Mesenchymal stem cell (in vitro differentiated cells and primary cell): ENCODE measurements around the gene ARFGAP2.
A peak's percentile ranks its signal among the peaks of the same experiment; 100 is the strongest.

Experiments
- DNase-seq: peaks from one replicate; pipeline ENCODE4 v3.0.0-alpha.2; 2013
- H2AFZ ChIP-seq: one replicate; pipeline ENCODE4 v1.6.1; 2013; ENCODE audit warnings: low read depth, mild to moderate bottlenecking, control low read depth, inconsistent platforms, low read length, moderate library complexity
- H2AK5ac ChIP-seq: 2 replicates; pipeline ENCODE4 v1.6.1; 2013; ENCODE audit warnings: low read length, moderate library complexity, mild to moderate bottlenecking, inconsistent platforms; ENCODE audit not compliant: severe bottlenecking
- H2BK120ac ChIP-seq: one replicate; pipeline ENCODE4 v1.6.1; 2013; ENCODE audit warnings: low read depth, mild to moderate bottlenecking, inconsistent platforms, low read length, moderate library complexity
- H2BK12ac ChIP-seq, 2 experiments: one replicate each; pipeline ENCODE4 v1.6.1; 2013; ENCODE audit warnings: inconsistent platforms in 2 of 2, low read length in 2 of 2, mild to moderate bottlenecking in 2 of 2, moderate library complexity in 2 of 2, control low read depth in 1 of 2
- H2BK15ac ChIP-seq: one replicate; pipeline ENCODE4 v1.6.1; 2013; ENCODE audit warnings: mild to moderate bottlenecking, low read depth, inconsistent platforms; ENCODE audit not compliant: poor library complexity, severe bottlenecking
- H2BK5ac ChIP-seq: 2 replicates; pipeline ENCODE4 v1.6.1; 2013; ENCODE audit warnings: low read depth, mild to moderate bottlenecking, low read length, control low read depth, inconsistent platforms; ENCODE audit not compliant: poor library complexity, severe bottlenecking
- H3K14ac ChIP-seq, 2 experiments: one replicate each; pipeline ENCODE4 v1.6.1; 2013; ENCODE audit warnings: inconsistent platforms in 2 of 2, low read length in 2 of 2, control low read depth in 1 of 2, mild to moderate bottlenecking in 1 of 2, moderate library complexity in 1 of 2
- H3K18ac ChIP-seq, 2 experiments: one replicate each; pipeline ENCODE4 v1.6.1; 2013; ENCODE audit warnings: inconsistent platforms in 2 of 2, low read length in 2 of 2, control low read depth in 1 of 2, low read depth in 1 of 2, mild to moderate bottlenecking in 1 of 2
- H3K23ac ChIP-seq, 2 experiments: one replicate each; pipeline ENCODE4 v1.6.1; 2013; ENCODE audit warnings: inconsistent platforms in 2 of 2, low read length in 2 of 2, mild to moderate bottlenecking in 2 of 2, moderate library complexity in 2 of 2, control low read depth in 1 of 2
- H3K27ac ChIP-seq: 2 replicates; pipeline ENCODE4 v1.5.1; 2013; ENCODE audit warnings: mild to moderate bottlenecking, moderate library complexity, low read length, control low read depth, inconsistent platforms; ENCODE audit not compliant: poor library complexity, severe bottlenecking
- H3K27me3 ChIP-seq, 2 experiments: 2 replicates each; pipeline versions ENCODE4 v1.6.1 to v1.7.0; 2013; ENCODE audit warnings: low read length in 2 of 2, mild to moderate bottlenecking in 2 of 2, moderate library complexity in 2 of 2, control low read depth in 1 of 2, inconsistent platforms in 1 of 2; ENCODE audit not compliant: control insufficient read depth in 1 of 2, insufficient read depth in 1 of 2
- H3K36me3 ChIP-seq, 2 experiments: 2 replicates each; pipeline versions ENCODE4 v1.6.1 to v1.7.0; 2013; ENCODE audit warnings: low read length in 2 of 2, control low read depth in 1 of 2, inconsistent platforms in 1 of 2, low read depth in 1 of 2, mild to moderate bottlenecking in 1 of 2; ENCODE audit not compliant: insufficient read depth in 2 of 2, control insufficient read depth in 1 of 2
- H3K4ac ChIP-seq, 2 experiments: one replicate each; pipeline ENCODE4 v1.6.1; 2013; ENCODE audit warnings: inconsistent platforms in 2 of 2, low read length in 2 of 2, mild to moderate bottlenecking in 2 of 2, moderate library complexity in 2 of 2, control low read depth in 1 of 2, low read depth in 1 of 2
- H3K4me1 ChIP-seq: 2 replicates; pipeline ENCODE4 v1.6.1; 2013; ENCODE audit warnings: low read depth, low read length, control low read depth; ENCODE audit not compliant: control insufficient read depth, insufficient read depth
- H3K4me2 ChIP-seq: 2 replicates; pipeline ENCODE4 v1.6.1; 2013; ENCODE audit warnings: low read length, mild to moderate bottlenecking, inconsistent platforms; ENCODE audit not compliant: poor library complexity, severe bottlenecking
- H3K4me3 ChIP-seq, 2 experiments: 2 replicates each; pipeline versions ENCODE4 v1.5.1 to v1.7.0; 2013; ENCODE audit warnings: low read length in 2 of 2, mild to moderate bottlenecking in 2 of 2, control low read depth in 1 of 2, low read depth in 1 of 2; ENCODE audit not compliant: insufficient read depth in 1 of 2
- H3K79me1 ChIP-seq: replicated peaks from 2 replicates; pipeline ENCODE4 v1.6.1; 2013; ENCODE audit warnings: mild to moderate bottlenecking, control low read depth, low read length, inconsistent platforms; ENCODE audit not compliant: poor library complexity, severe bottlenecking
- H3K9ac ChIP-seq: 2 replicates; pipeline ENCODE4 v1.7.0; 2013; ENCODE audit warnings: mild to moderate bottlenecking, low read length, moderate library complexity
- H3K9me3 ChIP-seq: 2 replicates; pipeline ENCODE4 v1.7.0; 2013; ENCODE audit warnings: mild to moderate bottlenecking, low read length; ENCODE audit not compliant: control insufficient read depth
- H4K8ac ChIP-seq: one replicate; pipeline ENCODE4 v1.6.1; 2013; ENCODE audit warnings: inconsistent platforms, mild to moderate bottlenecking, low read length, moderate library complexity
- H4K91ac ChIP-seq: one replicate; pipeline ENCODE4 v1.6.1; 2013; ENCODE audit warnings: mild to moderate bottlenecking, low read length, inconsistent platforms
- WGBS: methylation state at CpG from one replicate; pipeline ENCODE4 v1.1.7; 2013; ENCODE audit warnings: mixed read lengths; 5-methylcytosine and 5-hydroxymethylcytosine counted together

Gene ARFGAP2

GRCh38 chr11:47180006-47180787 lies 3.5 kb upstream of the ARFGAP2 start:
- Histone ChIP-seq H3K9me3 (no peaks in the 10 kb centered on the region), H3K9ac (no peak overlapping the region), H2BK120ac (no peak overlapping the region), H2AK5ac (no peak overlapping the region), H2BK5ac (no peak overlapping the region), H3K27ac (no peak overlapping the region), H2BK15ac (no peak overlapping the region), H2BK12ac (no peak overlapping the region), H2AFZ (no peak overlapping the region), H4K91ac (no peak overlapping the region), H3K4me1 (peaks cover 22% of the 10 kb centered on the region), H4K8ac (no peak overlapping the region), H3K18ac (no peak overlapping the region), H3K27me3 (no peaks in the 10 kb centered on the region), H3K23ac (no peak overlapping the region), H3K4me2 (no peak overlapping the region), H3K79me1 (peaks cover 27% of the 10 kb centered on the region), H3K14ac (no peak overlapping the region), H3K36me3 (peaks cover 18 to 59% of the 10 kb centered on the region in 2 experiments), H3K4me3 (no peak overlapping the region), H3K4ac (no peak overlapping the region)
- WGBS, result 96% methylated on average over 35 of the region's 35 CpGs
- no peak for DNase-seq

- peak overlapping the region; percentile 76 for H2BK15ac ChIP-seq
- H3K27me3 ChIP-seq, result no peaks in the 10 kb centered on the region
- H2AFZ ChIP-seq, result no peak overlapping the region
- peaks cover 27% of the 10 kb centered on the region for H3K79me1 ChIP-seq
- H3K4me1 ChIP-seq, result peaks cover 19% of the 10 kb centered on the region
- no peak overlapping the region for H3K9ac ChIP-seq
- no peak overlapping the region for H4K8ac ChIP-seq
- no peak overlapping the region for H3K4me2 ChIP-seq
- H3K14ac ChIP-seq, result no peak overlapping the region
- no peak overlapping the region for H3K4me3 ChIP-seq
- no peak overlapping the region for H2BK120ac ChIP-seq
- H3K18ac ChIP-seq, result no peak overlapping the region
- H3K9me3 ChIP-seq, result no peaks in the 10 kb centered on the region
- H3K23ac ChIP-seq, result no peak overlapping the region
- no peak overlapping the region for H4K91ac ChIP-seq
- no peak overlapping the region for H2BK5ac ChIP-seq
- DNase-seq, result peak; percentile 66
- no peak overlapping the region for H2AK5ac ChIP-seq
- WGBS, result 100% methylated on average over 1 of the region's 1 CpG
- no peak overlapping the region for H3K27ac ChIP-seq
- no peak overlapping the region for H2BK12ac ChIP-seq
- H3K36me3 ChIP-seq, result peaks cover 24 to 65% of the 10 kb centered on the region in 2 experiments
- no peak overlapping the region for H3K4ac ChIP-seq
Observed at GRCh38 chr11:47179655-47179991, 2.9 kb upstream of the ARFGAP2 start.

- Histone ChIP-seq H3K79me1 (peaks cover 26% of the 10 kb centered on the region), H2BK120ac (no peak overlapping the region), H3K23ac (no peak overlapping the region), H3K9ac (no peak overlapping the region), H3K9me3 (no peaks in the 10 kb centered on the region), H2BK5ac (no peak overlapping the region), H3K4ac (no peak overlapping the region), H4K8ac (no peak overlapping the region), H2AK5ac (no peak overlapping the region), H3K27ac (no peak overlapping the region), H2BK12ac (no peak overlapping the region), H2AFZ (no peak overlapping the region), H3K4me3 (peak overlapping the region in 1 of 2 experiments; percentile 18), H3K14ac (no peak overlapping the region), H2BK15ac (peak overlapping the region; percentile 76), H3K4me2 (no peak overlapping the region), H4K91ac (no peak overlapping the region), H3K4me1 (peaks cover 13% of the 10 kb centered on the region), H3K18ac (no peak overlapping the region), H3K27me3 (no peaks in the 10 kb centered on the region), H3K36me3 (peaks cover 25 to 62% of the 10 kb centered on the region in 2 experiments)
- no peak for DNase-seq
- 96% methylated on average over 20 of the region's 23 CpGs for WGBS
Observed at GRCh38 chr11:47178737-47179654, 2.3 kb upstream of the ARFGAP2 start.

- Histone ChIP-seq H3K18ac (no peak overlapping the region), H2BK12ac (no peak overlapping the region), H3K23ac (no peak overlapping the region), H2BK5ac (no peak overlapping the region), H3K27me3 (no peaks in the 10 kb centered on the region), H3K14ac (no peak overlapping the region), H3K4me1 (peaks cover 13% of the 10 kb centered on the region), H3K4me2 (no peak overlapping the region), H2AFZ (no peak overlapping the region), H4K8ac (no peak overlapping the region), H3K36me3 (peaks cover 32 to 61% of the 10 kb centered on the region in 2 experiments), H2AK5ac (no peak overlapping the region), H3K4me3 (no peak overlapping the region), H2BK15ac (no peak overlapping the region), H4K91ac (no peak overlapping the region), H3K4ac (no peak overlapping the region), H3K79me1 (peaks cover 26% of the 10 kb centered on the region), H2BK120ac (no peak overlapping the region), H3K27ac (no peak overlapping the region), H3K9ac (peak overlapping the region; percentile 100), H3K9me3 (no peaks in the 10 kb centered on the region)
- no peak for DNase-seq
- 97% methylated on average over 6 of the region's 11 CpGs for WGBS
Observed at GRCh38 chr11:47178316-47178715, 1.6 kb upstream of the ARFGAP2 start.
